T-cell (primary cell): ENCODE measurements around the gene UNC5A. TPM values are rescaled to one million over a fixed set of nuclear protein-coding genes. Genes with fewer than 3 reads are reported as not detected.

Experiments
- ATAC-seq, 4 experiments: fragments of 200-7000 bp in 3 of 4; fragments of 150-1000 bp in 1 of 4; cut with Tn5 transposase; replicated peaks in 1 of 4; 1 replicate in 3 of 4; 2 replicates in 1 of 4; pipeline ENCODE4 v1.10.0; 2021; ENCODE audit warnings: moderate library complexity in 3 of 4, mild to moderate bottlenecking in 2 of 4, moderate number of reproducible peaks in 1 of 4
- CTCF ChIA-PET, 2 donors: fragments of 300-600 bp; sonication (Branson Sonifier 250); formaldehyde crosslinking; loops; one replicate each; lab custom pipeline; 2022; ENCODE audit warnings: antibody characterized with exemption in 2 of 2; lab: Charles Lee
- POLR2A ChIA-PET, 2 donors: fragments of 300-600 bp; sonication (Branson Sonifier 250); formaldehyde crosslinking; loops; one replicate each; lab custom pipeline; 2022; ENCODE audit warnings: antibody characterized with exemption in 2 of 2; lab: Charles Lee
- DNase-seq, 35 experiments: peaks; one replicate each; pipeline versions ENCODE4 v3.0.0 to v3.0.0-alpha.2; 2013 to 2023
- H3K27ac ChIP-seq: one replicate; pipeline ENCODE4 v1.5.1; 2013; ENCODE audit warnings: low read length
- H3K27me3 ChIP-seq, 2 experiments: replicated peaks in 1 of 2; 1 replicate in 1 of 2; 2 replicates in 1 of 2; pipeline versions ENCODE4 v1.6.1 to v1.7.0; 2013; ENCODE audit warnings: low read length in 1 of 2, mixed read lengths in 1 of 2; ENCODE audit not compliant: control insufficient read depth in 2 of 2, insufficient read depth in 2 of 2; ENCODE audit errors: extremely low read depth in 1 of 2
- H3K36me3 ChIP-seq, 2 donors: 1 replicate in 1 of 2; 2 replicates in 1 of 2; pipeline versions ENCODE4 v1.6.1 to v1.7.0; 2013; ENCODE audit warnings: low read length in 1 of 2; ENCODE audit not compliant: control insufficient read depth in 2 of 2, insufficient read depth in 1 of 2; ENCODE audit errors: extremely low read depth in 1 of 2
- H3K4me1 ChIP-seq, 2 experiments: 1 replicate in 1 of 2; 2 replicates in 1 of 2; pipeline versions ENCODE4 v1.6.1 to v1.7.0; 2013; ENCODE audit warnings: low read length in 2 of 2, mixed read lengths in 1 of 2; ENCODE audit not compliant: insufficient read depth in 2 of 2, control insufficient read depth in 1 of 2; ENCODE audit errors: extremely low read depth in 1 of 2
- H3K4me3 ChIP-seq, 2 donors: 1 replicate in 1 of 2; 2 replicates in 1 of 2; pipeline versions ENCODE4 v1.5.1 to v1.7.0; 2013; ENCODE audit warnings: mild to moderate bottlenecking in 2 of 2, low read length in 1 of 2, moderate library complexity in 1 of 2; ENCODE audit not compliant: control insufficient read depth in 1 of 2; ENCODE audit errors: extremely low read depth in 1 of 2
- H3K9me3 ChIP-seq: 2 replicates; pipeline ENCODE4 v1.7.0; 2013
- H3K27ac Mint-ChIP-seq, 2 donors: one replicate each; pipeline ENCODE4 v1.8.0; 2020 to 2021; ENCODE audit warnings: mild to moderate bottlenecking in 2 of 2, mixed read lengths in 2 of 2
- H3K27me3 Mint-ChIP-seq, 2 donors: one replicate each; pipeline ENCODE4 v1.8.0; 2021 to 2022; ENCODE audit warnings: mixed read lengths in 2 of 2
- H3K36me3 Mint-ChIP-seq: one replicate; pipeline ENCODE4 v1.8.0; 2021; ENCODE audit warnings: mixed read lengths
- H3K4me1 Mint-ChIP-seq, 3 donors: one replicate each; pipeline ENCODE4 v1.8.0; 2020 to 2022; ENCODE audit warnings: mixed read lengths in 3 of 3, mild to moderate bottlenecking in 1 of 3
- H3K4me3 Mint-ChIP-seq, 3 donors: one replicate each; pipeline ENCODE4 v1.8.0; 2020 to 2022; ENCODE audit warnings: mild to moderate bottlenecking in 3 of 3, mixed read lengths in 3 of 3, moderate library complexity in 3 of 3
- H3K9me3 Mint-ChIP-seq, 3 donors: one replicate each; pipeline ENCODE4 v1.8.0; 2020 to 2022; ENCODE audit warnings: mixed read lengths in 3 of 3
- WGBS: methylation state at CpG from one replicate; pipeline ENCODE4 v1.1.5; 2013; ENCODE audit warnings: missing lambda C conversion rate; ENCODE audit not compliant: insufficient coverage; 5-methylcytosine and 5-hydroxymethylcytosine counted together
- total RNA-seq, 35 experiments: library from RNA in 6 of 35; stranded (reverse) in 6 of 35; fragments of 120-200 nt in 1 of 35; gene quantifications; one replicate each; pipeline versions ENCODE4 v1.2.1 to v1.2.4 and lab custom pipeline; 2013 to 2026

Gene UNC5A
- total RNA-seq, 5 donors from 2014 or later (not counting 1 experiment from before 2014, with no cell fraction given) = not detected

- Mint-ChIP-seq H3K4me1 (peaks cover 9 to 19% (median 16%) of the 10 kb centered on the region in 3 donors), H3K36me3 (no peaks in the 10 kb centered on the region)
- ATAC-seq = no peak
These were observed 67.5 kb downstream of the UNC5A start for GRCh38 chr5:176877793-176878331.

GRCh38 chr5:176878463-176878862, 68.1 kb downstream of the UNC5A start:
- Mint-ChIP-seq H3K9me3 (no peaks in the 10 kb centered on the region), H3K36me3 (no peaks in the 10 kb centered on the region), H3K4me1 (peaks cover 7 to 14% (median 13%) of the 10 kb centered on the region in 3 donors), H3K27ac (no peak overlapping the region), H3K4me3 (no peak overlapping the region), H3K27me3 (peaks cover 19 to 32% of the 10 kb centered on the region in 2 donors)
- CTCF ChIA-PET = no interaction called here
- Histone ChIP-seq H3K36me3 (no peaks in the 10 kb centered on the region), H3K27me3 (peaks cover 0 to 74% of the 10 kb centered on the region in 2 experiments), H3K27ac (no peak overlapping the region), H3K4me1 (peaks cover 0 to 13% of the 10 kb centered on the region in 2 experiments), H3K9me3 (no peaks in the 10 kb centered on the region), H3K4me3 (no peak overlapping the region)
- POLR2A ChIA-PET = no interaction called here
- ATAC-seq (no peak), DNase-seq (no peak)
- WGBS = 100% methylated on average over 5 of the region's 12 CpGs

More at GRCh38 chr5:176877793-176878331, 67.5 kb downstream of the UNC5A start:
- DNase-seq = no peak
- no peak overlapping the region for H3K27ac ChIP-seq
- Mint-ChIP-seq H3K4me3 (no peak overlapping the region), H3K27me3 (peaks cover 19 to 32% of the 10 kb centered on the region in 2 donors), H3K27ac (no peak overlapping the region), H3K9me3 (peaks cover 0 to 3% (median 0%) of the 10 kb centered on the region in 3 donors)
- peaks cover 0 to 15% of the 10 kb centered on the region in 2 experiments for H3K4me1 ChIP-seq
- H3K36me3 ChIP-seq = no peaks in the 10 kb centered on the region
- peaks cover 0 to 77% of the 10 kb centered on the region in 2 experiments for H3K27me3 ChIP-seq
- H3K4me3 ChIP-seq = no peak overlapping the region
- 83% methylated on average over 20 of the region's 21 CpGs for WGBS
- POLR2A ChIA-PET = no interaction called here
- CTCF ChIA-PET = no interaction called here
- H3K9me3 ChIP-seq = no peaks in the 10 kb centered on the region

- Histone ChIP-seq H3K27ac (no peak overlapping the region), H3K4me3 (no peak overlapping the region), H3K9me3 (no peaks in the 10 kb centered on the region), H3K36me3 (no peaks in the 10 kb centered on the region), H3K27me3 (peaks cover 0 to 73% of the 10 kb centered on the region in 2 experiments), H3K4me1 (peaks cover 0 to 10% of the 10 kb centered on the region in 2 experiments)
- Mint-ChIP-seq H3K4me3 (no peak overlapping the region), H3K4me1 (peaks cover 7 to 13% (median 13%) of the 10 kb centered on the region in 3 donors), H3K27me3 (peaks cover 19 to 32% of the 10 kb centered on the region in 2 donors), H3K9me3 (no peaks in the 10 kb centered on the region), H3K36me3 (no peaks in the 10 kb centered on the region), H3K27ac (no peak overlapping the region)
- DNase-seq (no peak), ATAC-seq (no peak)
- 84% methylated on average over 17 of the region's 23 CpGs for WGBS
- ChIA-PET CTCF (no interaction called here), POLR2A (no interaction called here)
These were observed 68.7 kb downstream of the UNC5A start for GRCh38 chr5:176878906-176879662.

GRCh38 chr5:176879663-176880361, 69.5 kb downstream of the UNC5A start:
- peaks cover 18 to 32% of the 10 kb centered on the region in 2 donors for H3K27me3 Mint-ChIP-seq
- Histone ChIP-seq H3K27me3 (peaks cover 0 to 69% of the 10 kb centered on the region in 2 experiments), H3K4me3 (no peak overlapping the region), H3K36me3 (no peaks in the 10 kb centered on the region), H3K4me1 (peaks cover 0 to 10% of the 10 kb centered on the region in 2 experiments), H3K9me3 (no peaks in the 10 kb centered on the region), H3K27ac (no peak overlapping the region)
- H3K36me3 Mint-ChIP-seq = no peaks in the 10 kb centered on the region
- no peak overlapping the region for H3K4me3 Mint-ChIP-seq
- WGBS = 79% methylated on average over 20 of the region's 23 CpGs
- H3K27ac Mint-ChIP-seq = no peak overlapping the region
- no peak for DNase-seq
- CTCF ChIA-PET = no interaction called here
- H3K4me1 Mint-ChIP-seq = peaks cover 7 to 16% (median 14%) of the 10 kb centered on the region in 3 donors
- POLR2A ChIA-PET = no interaction called here
- H3K9me3 Mint-ChIP-seq = no peaks in the 10 kb centered on the region
- ATAC-seq = no peak

DNA sequence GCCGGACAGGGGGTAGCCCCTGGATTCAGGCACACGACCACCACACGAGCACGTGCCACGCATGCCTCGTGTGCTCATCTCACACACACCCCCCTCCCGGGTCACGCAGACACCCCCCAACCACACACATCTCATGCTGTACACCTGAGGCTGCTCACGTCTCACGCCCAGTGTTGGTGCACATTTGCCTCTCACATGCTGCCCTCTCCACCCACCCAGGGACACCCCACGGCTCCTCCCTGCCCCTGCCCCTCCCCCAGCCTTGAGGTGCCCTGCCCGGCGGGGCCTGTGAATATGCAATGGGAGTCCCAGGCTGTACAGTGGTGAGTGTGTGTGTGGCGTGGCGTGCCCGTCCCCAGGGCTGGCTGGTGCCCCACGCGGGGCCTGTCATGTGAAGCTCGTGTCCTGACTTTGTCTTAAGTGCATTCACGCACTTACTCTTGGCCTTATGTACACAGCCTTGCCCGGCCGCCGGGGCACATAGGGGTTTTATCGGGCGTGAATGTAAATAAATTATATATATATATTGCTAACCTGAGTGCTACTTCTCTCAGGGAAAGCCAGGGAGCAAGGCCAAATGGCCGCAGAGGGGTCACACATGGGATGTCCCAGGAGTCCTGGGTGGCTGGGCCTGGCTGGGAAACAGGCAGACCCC, 70.1 kb downstream of the UNC5A start:
- ATAC-seq = no peak
- H3K27me3 ChIP-seq = peaks cover 0 to 62% of the 10 kb centered on the region in 2 experiments
- no peaks in the 10 kb centered on the region for H3K36me3 ChIP-seq
- 87% methylated on average over 14 of the region's 26 CpGs for WGBS
- Mint-ChIP-seq H3K27ac (no peak overlapping the region), H3K4me3 (no peak overlapping the region), H3K4me1 (peaks cover 7 to 16% (median 13%) of the 10 kb centered on the region in 3 donors), H3K27me3 (peaks cover 12 to 25% of the 10 kb centered on the region in 2 donors), H3K36me3 (no peaks in the 10 kb centered on the region), H3K9me3 (no peaks in the 10 kb centered on the region)
- DNase-seq = no peak
- ChIA-PET CTCF (no interaction called here), POLR2A (no interaction called here)
- H3K27ac ChIP-seq = no peak overlapping the region
- no peak overlapping the region for H3K4me3 ChIP-seq
- H3K4me1 ChIP-seq = peaks cover 0 to 11% of the 10 kb centered on the region in 2 experiments
- H3K9me3 ChIP-seq = no peaks in the 10 kb centered on the region
